Measurements from ENCODE around the gene DCAF8.

Gene DCAF8

GRCh38 chr1:160226623-160227022 lies 35.7 kb downstream of the DCAF8 start:
- peaks cover 19% of the 10 kb centered on the region for H3K36me3 ChIP-seq (ENCODE audit: control insufficient read depth, insufficient read depth, low read length)
- no peaks in the 10 kb centered on the region for H3K27me3 ChIP-seq (ENCODE audit: control insufficient read depth, insufficient read depth, low read length)
- no peaks in the 10 kb centered on the region for H3K4me1 ChIP-seq (ENCODE audit: control insufficient read depth, insufficient read depth, low read length)
- WGBS (ENCODE audit: insufficient coverage, insufficient read length), result no CpG with 5 or more reads among the region's 2 CpGs
- H3K4me3 ChIP-seq (ENCODE audit: low read length), result no peak overlapping the region
- no peak for DNase-seq (ENCODE audit: low read depth, low spot score)
- no peak overlapping the region for H3K27ac ChIP-seq (ENCODE audit: low read length)
- no peaks in the 10 kb centered on the region for H3K9me3 ChIP-seq (ENCODE audit: control insufficient read depth, insufficient read depth, low read length)

GRCh38 chr1:160225345-160225744 lies 37.0 kb downstream of the DCAF8 start:
- Histone ChIP-seq H3K9me3 (ENCODE audit: control insufficient read depth, insufficient read depth, low read length) (no peaks in the 10 kb centered on the region), H3K36me3 (ENCODE audit: control insufficient read depth, insufficient read depth, low read length) (peaks cover 17% of the 10 kb centered on the region), H3K4me1 (ENCODE audit: control insufficient read depth, insufficient read depth, low read length) (no peaks in the 10 kb centered on the region), H3K4me3 (ENCODE audit: low read length) (no peak overlapping the region), H3K27me3 (ENCODE audit: control insufficient read depth, insufficient read depth, low read length) (no peaks in the 10 kb centered on the region), H3K27ac (ENCODE audit: low read length) (no peak overlapping the region)
- DNase-seq (ENCODE audit: low read depth, low spot score), result no peak
- no CpG with 5 or more reads among the region's 2 CpGs for WGBS (ENCODE audit: insufficient coverage, insufficient read length)

GRCh38 chr1:160224606-160225005 lies 37.7 kb downstream of the DCAF8 start:
- no peaks in the 10 kb centered on the region for H3K4me1 ChIP-seq (ENCODE audit: control insufficient read depth, insufficient read depth, low read length)
- no peak overlapping the region for H3K27ac ChIP-seq (ENCODE audit: low read length)
- peaks cover 17% of the 10 kb centered on the region for H3K36me3 ChIP-seq (ENCODE audit: control insufficient read depth, insufficient read depth, low read length)
- no peak overlapping the region for H3K4me3 ChIP-seq (ENCODE audit: low read length)
- WGBS (ENCODE audit: insufficient coverage, insufficient read length), result no CpG with 5 or more reads among the region's 2 CpGs
- DNase-seq (ENCODE audit: low read depth, low spot score), result no peak
- H3K27me3 ChIP-seq (ENCODE audit: control insufficient read depth, insufficient read depth, low read length), result no peaks in the 10 kb centered on the region
- H3K9me3 ChIP-seq (ENCODE audit: control insufficient read depth, insufficient read depth, low read length), result no peaks in the 10 kb centered on the region

- DNase-seq (ENCODE audit: low read depth, low spot score), result no peak
- WGBS (ENCODE audit: insufficient coverage, insufficient read length), result no CpG with 5 or more reads among the region's 3 CpGs
- Histone ChIP-seq H3K4me1 (ENCODE audit: control insufficient read depth, insufficient read depth, low read length) (no peaks in the 10 kb centered on the region), H3K9me3 (ENCODE audit: control insufficient read depth, insufficient read depth, low read length) (no peaks in the 10 kb centered on the region), H3K36me3 (ENCODE audit: control insufficient read depth, insufficient read depth, low read length) (peaks cover 30% of the 10 kb centered on the region), H3K27me3 (ENCODE audit: control insufficient read depth, insufficient read depth, low read length) (no peaks in the 10 kb centered on the region; the same call in 1 of the 2 replicates), H3K27ac (ENCODE audit: low read length) (no peak overlapping the region), H3K4me3 (ENCODE audit: low read length) (no peak overlapping the region)
Measured at GRCh38 chr1:160222546-160222945, 39.8 kb downstream of the DCAF8 start.

GRCh38 chr1:160221089-160221488 lies 41.3 kb downstream of the DCAF8 start:
- H3K27ac ChIP-seq (ENCODE audit: low read length), result no peak overlapping the region

GRCh38 chr1:160220301-160220700 lies 42.0 kb downstream of the DCAF8 start:
- Histone ChIP-seq H3K27ac (ENCODE audit: low read length) (no peak overlapping the region), H3K36me3 (ENCODE audit: control insufficient read depth, insufficient read depth, low read length) (peaks cover 37% of the 10 kb centered on the region), H3K9me3 (ENCODE audit: control insufficient read depth, insufficient read depth, low read length) (no peaks in the 10 kb centered on the region), H3K27me3 (ENCODE audit: control insufficient read depth, insufficient read depth, low read length) (no peaks in the 10 kb centered on the region; the same call in 1 of the 2 replicates), H3K4me3 (ENCODE audit: low read length) (no peak overlapping the region), H3K4me1 (ENCODE audit: control insufficient read depth, insufficient read depth, low read length) (no peaks in the 10 kb centered on the region)
- DNase-seq (ENCODE audit: low read depth, low spot score), result no peak
- no CpG with 5 or more reads among the region's 2 CpGs for WGBS (ENCODE audit: insufficient coverage, insufficient read length)

More at GRCh38 chr1:160221089-160221488, 41.3 kb downstream of the DCAF8 start:
- no peak for DNase-seq (ENCODE audit: low read depth, low spot score)
- Histone ChIP-seq H3K9me3 (ENCODE audit: control insufficient read depth, insufficient read depth, low read length) (no peaks in the 10 kb centered on the region), H3K27me3 (ENCODE audit: control insufficient read depth, insufficient read depth, low read length) (no peaks in the 10 kb centered on the region; the same call in 1 of the 2 replicates), H3K36me3 (ENCODE audit: control insufficient read depth, insufficient read depth, low read length) (peaks cover 38% of the 10 kb centered on the region), H3K4me1 (ENCODE audit: control insufficient read depth, insufficient read depth, low read length) (no peaks in the 10 kb centered on the region), H3K4me3 (ENCODE audit: low read length) (no peak overlapping the region)

GRCh38 chr1:160219062-160219929 lies 43.1 kb downstream of the DCAF8 start:
- H3K4me1 ChIP-seq (ENCODE audit: control insufficient read depth, insufficient read depth, low read length), result no peaks in the 10 kb centered on the region
- no peak overlapping the region for H3K4me3 ChIP-seq (ENCODE audit: low read length)
- no peaks in the 10 kb centered on the region for H3K9me3 ChIP-seq (ENCODE audit: control insufficient read depth, insufficient read depth, low read length)
- WGBS (ENCODE audit: insufficient coverage, insufficient read length), result no CpG with 5 or more reads among the region's 4 CpGs
- no peak for DNase-seq (ENCODE audit: low read depth, low spot score)
- peaks cover 30% of the 10 kb centered on the region; the same call in 1 of the 2 replicates for H3K36me3 ChIP-seq (ENCODE audit: control insufficient read depth, insufficient read depth, low read length)
- no peak overlapping the region for H3K27ac ChIP-seq (ENCODE audit: low read length)
- H3K27me3 ChIP-seq (ENCODE audit: control insufficient read depth, insufficient read depth, low read length), result no peaks in the 10 kb centered on the region; the same call in 1 of the 2 replicates

- Histone ChIP-seq H3K4me1 (ENCODE audit: control insufficient read depth, insufficient read depth, low read length) (no peaks in the 10 kb centered on the region), H3K4me3 (ENCODE audit: low read length) (no peak overlapping the region), H3K9me3 (ENCODE audit: control insufficient read depth, insufficient read depth, low read length) (no peaks in the 10 kb centered on the region), H3K27me3 (ENCODE audit: control insufficient read depth, insufficient read depth, low read length) (no peaks in the 10 kb centered on the region; the same call in 1 of the 2 replicates), H3K27ac (ENCODE audit: low read length) (no peak overlapping the region), H3K36me3 (ENCODE audit: control insufficient read depth, insufficient read depth, low read length) (peaks cover 36% of the 10 kb centered on the region)
- WGBS (ENCODE audit: insufficient coverage, insufficient read length), result no CpG with 5 or more reads among the region's 10 CpGs
- no peak for DNase-seq (ENCODE audit: low read depth, low spot score)
Measured at GRCh38 chr1:160217481-160218051, 44.8 kb downstream of the DCAF8 start.

- Histone ChIP-seq H3K36me3 (ENCODE audit: control insufficient read depth, insufficient read depth, low read length) (peaks cover 36% of the 10 kb centered on the region), H3K27me3 (ENCODE audit: control insufficient read depth, insufficient read depth, low read length) (no peaks in the 10 kb centered on the region; the same call in 1 of the 2 replicates), H3K4me1 (ENCODE audit: control insufficient read depth, insufficient read depth, low read length) (no peaks in the 10 kb centered on the region), H3K27ac (ENCODE audit: low read length) (no peak overlapping the region), H3K4me3 (ENCODE audit: low read length) (no peak overlapping the region), H3K9me3 (ENCODE audit: control insufficient read depth, insufficient read depth, low read length) (no peaks in the 10 kb centered on the region)
- no peak for DNase-seq (ENCODE audit: low read depth, low spot score)
Measured at GRCh38 chr1:160216301-160216700, 46.0 kb downstream of the DCAF8 start.

GRCh38 chr1:160214481-160215140 lies 47.7 kb downstream of the DCAF8 start:
- Histone ChIP-seq H3K4me3 (ENCODE audit: low read length) (no peak overlapping the region), H3K9me3 (ENCODE audit: control insufficient read depth, insufficient read depth, low read length) (no peaks in the 10 kb centered on the region), H3K27ac (ENCODE audit: low read length) (no peak overlapping the region), H3K4me1 (ENCODE audit: control insufficient read depth, insufficient read depth, low read length) (peaks cover 2% of the 10 kb centered on the region), H3K36me3 (ENCODE audit: control insufficient read depth, insufficient read depth, low read length) (peaks cover 36% of the 10 kb centered on the region), H3K27me3 (ENCODE audit: control insufficient read depth, insufficient read depth, low read length) (no peaks in the 10 kb centered on the region; the same call in 1 of the 2 replicates)
- DNase-seq (ENCODE audit: low read depth, low spot score), result no peak
- WGBS (ENCODE audit: insufficient coverage, insufficient read length), result no CpG with 5 or more reads among the region's 3 CpGs

Data from iPS DF 6.9 (cell line).